GM12892 (cell line): Measurements from ENCODE around the gene TOGARAM1.

Source experiments
- POLR2A ChIP-seq: IDR thresholded peaks from 2 replicates; pipeline ENCODE4 v1.6.1; 2011; ENCODE audit warnings: low read depth, low read length, control low read depth
- POLR2AphosphoS5 ChIP-seq: IDR thresholded peaks from 2 replicates; pipeline ENCODE4 v1.6.1; 2011; ENCODE audit warnings: low read depth, low read length, control low read depth

GRCh38 chr14:45070215-45070614 is 108.2 kb downstream of the TOGARAM1 start:
- TF ChIP-seq POLR2AphosphoS5: no peak
- TF ChIP-seq POLR2A: no peak
